HG03159 (cell line): ENCODE results near the gene ZNF555.
"Not testable (repeated sequence)": the region's sequence is repeated elsewhere in the genome, so short reads cannot be mapped to it uniquely, and the experiment has no call there.

Experiments used
- ATAC-seq: cut with Tn5 transposase; IDR thresholded peaks from one replicate; pipeline ENCODE4 v1.9.1; 2021; ENCODE audit warnings: mild to moderate bottlenecking, moderate library complexity; ENCODE audit not compliant: unreplicated experiment

The ZNF555 gene

GRCh38 chr19:2840794-2841791, at the start of gene ZNF555:
Gene ZNF555 (plus strand): TSS chr19:2841475. CDS start chr19:2841573, 98 bp downstream.
- ATAC-seq: peak; percentile 96

DNA sequence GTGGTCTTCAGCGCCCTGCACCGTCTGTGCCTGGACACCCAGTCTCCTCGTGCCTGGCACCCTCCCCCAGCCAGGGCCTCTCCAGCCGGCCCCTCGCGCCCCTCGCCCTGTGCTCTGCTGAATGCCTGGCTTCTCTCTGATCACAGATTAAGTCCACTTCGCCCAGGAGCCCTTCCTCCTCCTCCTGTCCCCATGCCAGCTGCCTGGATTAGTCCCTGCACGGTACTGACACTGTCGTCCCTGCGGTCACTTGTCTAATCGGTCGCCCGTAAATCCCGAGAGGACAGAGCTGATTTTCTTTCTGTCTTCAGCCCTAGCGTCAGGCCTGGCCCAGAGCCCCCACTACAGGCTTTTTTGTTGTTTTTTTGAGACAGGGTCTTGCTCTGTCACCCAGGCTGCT, 49.4 kb upstream of the ZNF555 start:
- ATAC-seq: no peak

- ATAC-seq: not testable (repeated sequence)
These were observed 48.6 kb upstream of the ZNF555 start for GRCh38 chr19:2792666-2793065.

GRCh38 chr19:2793126-2793525, 48.1 kb upstream of the ZNF555 start:
- ATAC-seq: no peak

GRCh38 chr19:2793577-2793976, 47.7 kb upstream of the ZNF555 start:
- no peak for ATAC-seq

- ATAC-seq: no peak
These were observed 45.2 kb upstream of the ZNF555 start for GRCh38 chr19:2795827-2796658.

GRCh38 chr19:2796659-2797266, 44.5 kb upstream of the ZNF555 start:
- no peak for ATAC-seq

DNA sequence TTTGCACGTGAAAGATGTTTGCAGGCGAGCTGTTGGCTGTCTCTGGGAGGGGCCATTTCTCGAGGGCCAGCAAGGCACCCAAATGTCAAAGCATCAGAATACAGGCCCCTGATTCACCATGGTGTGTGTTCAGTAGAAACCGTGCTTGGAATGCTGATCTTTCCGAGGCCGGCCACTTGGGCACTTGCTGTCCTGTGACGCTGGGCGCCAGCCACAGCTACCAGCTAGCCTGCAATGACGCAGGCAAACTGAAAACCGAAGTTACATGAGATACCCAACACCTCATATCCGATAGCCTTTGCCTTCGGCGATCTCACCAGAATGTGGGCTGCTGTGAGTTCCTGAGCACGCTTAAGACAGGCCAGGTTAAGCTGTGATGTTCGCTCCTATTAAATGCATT, 44.0 kb upstream of the ZNF555 start:
- no peak for ATAC-seq

- no peak for ATAC-seq
These were observed 43.1 kb upstream of the ZNF555 start for GRCh38 chr19:2798158-2798685.

DNA sequence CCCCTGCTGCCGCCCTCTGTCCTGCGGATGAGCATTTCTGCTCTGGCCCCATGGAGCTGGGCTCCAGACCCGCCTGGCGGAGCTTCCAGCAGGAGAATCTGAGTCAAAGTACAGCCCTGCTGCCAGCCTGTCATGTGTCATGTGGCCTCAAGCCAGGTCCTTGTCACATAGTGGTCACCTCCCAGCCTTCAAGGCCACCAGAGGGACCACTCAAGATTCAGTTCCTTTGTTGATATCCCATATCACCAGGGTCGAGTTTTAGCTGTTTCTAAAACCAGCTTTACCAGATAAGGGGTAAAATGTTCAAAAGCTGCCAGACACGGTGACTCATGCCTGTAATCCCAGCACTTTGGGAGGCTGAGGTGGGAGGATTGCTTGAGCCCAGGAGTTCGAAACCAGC, 42.5 kb upstream of the ZNF555 start:
- no peak for ATAC-seq

- ATAC-seq: no peak
These were observed 41.8 kb upstream of the ZNF555 start for GRCh38 chr19:2799273-2800020.

DNA sequence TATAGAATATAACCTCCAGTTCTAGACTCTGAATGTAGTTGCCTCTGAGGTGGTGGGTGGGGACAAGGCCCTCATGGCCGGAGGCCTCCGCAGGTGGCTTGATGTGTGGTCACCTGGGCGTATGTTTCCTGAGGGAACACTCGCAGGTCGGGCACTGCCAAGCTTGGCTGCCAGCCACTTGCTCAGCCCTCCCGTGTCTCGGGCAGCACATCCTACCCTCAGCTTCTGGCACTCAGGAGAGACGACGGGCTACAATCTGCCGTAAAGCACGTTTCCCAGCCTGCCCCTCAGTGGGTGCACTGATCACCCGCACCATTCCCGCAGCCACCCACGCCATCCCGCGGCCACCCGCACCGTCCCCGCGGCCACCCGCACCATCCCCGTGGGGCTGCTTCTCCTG, 40.8 kb upstream of the ZNF555 start:
- no peak for ATAC-seq

- no peak for ATAC-seq
These were observed 38.4 kb upstream of the ZNF555 start for GRCh38 chr19:2802826-2803225.

GRCh38 chr19:2803486-2804155, 37.7 kb upstream of the ZNF555 start:
- ATAC-seq: no peak

DNA sequence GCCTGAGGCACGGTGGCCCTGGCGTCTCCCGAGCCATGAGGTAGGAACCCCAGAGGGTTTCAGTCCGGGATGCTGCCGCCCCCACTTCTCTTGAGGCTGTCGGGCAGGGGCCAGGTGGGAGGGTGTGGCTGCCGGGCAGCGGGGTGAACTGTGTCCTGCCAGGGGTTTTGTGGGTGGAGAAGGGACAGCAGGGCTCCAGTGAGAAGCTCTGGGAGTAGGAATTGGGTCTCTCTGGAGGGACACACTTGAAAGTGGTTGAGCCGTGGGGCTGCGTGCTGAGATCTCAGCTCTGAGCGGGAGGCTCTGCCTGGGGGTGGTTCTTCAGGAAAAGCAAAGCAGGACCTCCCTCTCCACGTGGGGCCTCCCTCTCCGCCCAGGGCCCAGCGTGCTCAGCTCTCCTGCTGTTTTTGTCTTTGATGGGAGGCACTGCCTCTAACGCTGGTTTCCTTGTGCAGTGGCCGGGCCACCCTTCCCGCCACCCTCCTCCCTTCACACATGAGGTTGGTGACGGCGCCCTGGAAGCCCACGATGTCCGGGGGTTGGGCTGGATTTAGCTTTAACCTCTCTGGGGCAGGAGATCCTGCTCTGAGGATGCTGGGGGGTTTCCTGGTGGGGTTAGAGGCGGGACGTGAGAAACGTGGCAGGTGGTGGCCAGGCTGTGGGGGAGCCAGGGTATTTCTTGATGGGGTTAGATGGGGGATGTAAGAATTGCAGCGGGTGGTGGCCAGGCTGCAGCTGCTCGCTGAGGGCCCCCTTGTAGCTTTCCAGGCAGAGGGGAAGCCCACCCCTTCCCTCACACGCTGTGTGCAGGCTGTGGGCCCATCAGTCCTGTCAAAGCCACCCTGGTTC, 36.9 kb upstream of the ZNF555 start:
- ATAC-seq: no peak

- no peak for ATAC-seq
These were observed 35.9 kb upstream of the ZNF555 start for GRCh38 chr19:2805261-2805900.

DNA sequence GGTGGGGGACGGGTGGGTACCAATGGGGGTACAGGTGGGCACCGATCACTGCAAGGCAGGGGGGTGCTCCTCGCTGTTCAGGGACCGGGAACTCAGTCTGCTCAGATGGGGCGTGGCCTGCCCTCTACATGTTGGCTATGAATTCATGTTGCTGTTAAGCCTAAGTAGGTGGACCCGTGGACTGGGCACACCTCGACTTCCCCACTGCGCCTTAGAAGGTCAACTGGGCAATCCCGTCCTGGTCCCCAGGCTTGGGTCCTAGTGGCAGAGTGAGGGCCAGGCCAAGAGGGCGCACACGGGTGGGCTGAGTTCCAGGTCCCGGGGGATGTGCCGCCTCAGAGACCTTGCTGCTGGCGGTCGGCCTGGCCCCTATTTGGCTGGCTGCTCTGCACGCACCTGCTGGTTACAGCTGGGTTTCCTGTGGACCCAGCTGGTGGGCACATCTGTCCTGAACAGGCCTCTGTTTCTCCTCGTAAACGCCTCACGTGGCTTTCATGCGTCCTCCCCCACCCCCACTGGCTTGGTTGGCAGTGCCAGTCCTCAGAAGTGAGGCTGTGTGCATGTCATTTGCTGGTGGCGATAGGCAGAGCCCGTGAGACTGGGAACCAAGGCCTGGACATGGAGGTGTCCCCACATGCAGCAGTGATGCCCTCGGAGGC, 35.2 kb upstream of the ZNF555 start:
- no peak for ATAC-seq
